Measurements from ENCODE around the gene TOB1.

The TOB1 gene

DNA sequence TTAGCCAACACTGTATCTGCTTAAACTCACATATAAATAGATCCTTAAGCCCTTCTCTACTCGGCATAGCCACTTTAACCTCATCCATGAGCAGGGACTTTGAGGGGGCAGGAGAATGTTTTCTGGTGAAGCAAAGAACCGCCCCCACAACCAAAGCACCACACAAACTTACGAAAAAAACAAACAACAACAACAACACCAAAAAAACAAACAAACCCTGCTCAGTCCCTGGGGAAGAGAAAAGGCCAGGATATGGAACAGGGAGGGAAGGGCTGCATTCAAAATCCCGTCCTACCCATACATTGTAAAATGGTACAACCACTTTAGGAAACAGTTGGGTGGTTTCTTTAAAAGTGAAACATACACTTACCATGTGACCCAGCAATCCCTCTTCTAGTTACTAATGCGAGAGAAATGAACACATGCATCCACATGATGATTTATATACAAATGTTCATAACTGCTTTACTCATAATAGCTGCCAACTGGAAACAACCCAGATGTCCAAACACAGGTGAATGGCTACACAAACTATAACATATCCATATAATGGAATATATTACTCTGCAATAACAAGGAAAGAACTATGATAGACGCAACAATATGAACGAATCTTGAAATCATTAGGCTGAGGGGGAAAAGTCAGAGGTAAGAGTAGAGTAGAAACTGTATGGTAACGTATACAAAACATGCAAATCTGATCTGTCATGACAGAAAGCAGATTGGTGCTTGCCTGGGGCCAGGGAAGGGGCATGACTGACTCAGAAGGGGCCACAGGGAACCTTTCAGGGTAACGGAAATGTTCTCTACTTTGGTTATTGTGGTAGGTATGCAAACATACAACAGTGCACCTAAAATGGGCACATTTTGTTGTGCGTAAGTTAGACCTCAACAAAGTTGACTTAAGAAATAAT, 37.7 kb upstream of the TOB1 start:
- no peak for DNase-seq (ENCODE audit: extremely low read depth, low read depth)
- TF ChIP-seq, protein P1, sequence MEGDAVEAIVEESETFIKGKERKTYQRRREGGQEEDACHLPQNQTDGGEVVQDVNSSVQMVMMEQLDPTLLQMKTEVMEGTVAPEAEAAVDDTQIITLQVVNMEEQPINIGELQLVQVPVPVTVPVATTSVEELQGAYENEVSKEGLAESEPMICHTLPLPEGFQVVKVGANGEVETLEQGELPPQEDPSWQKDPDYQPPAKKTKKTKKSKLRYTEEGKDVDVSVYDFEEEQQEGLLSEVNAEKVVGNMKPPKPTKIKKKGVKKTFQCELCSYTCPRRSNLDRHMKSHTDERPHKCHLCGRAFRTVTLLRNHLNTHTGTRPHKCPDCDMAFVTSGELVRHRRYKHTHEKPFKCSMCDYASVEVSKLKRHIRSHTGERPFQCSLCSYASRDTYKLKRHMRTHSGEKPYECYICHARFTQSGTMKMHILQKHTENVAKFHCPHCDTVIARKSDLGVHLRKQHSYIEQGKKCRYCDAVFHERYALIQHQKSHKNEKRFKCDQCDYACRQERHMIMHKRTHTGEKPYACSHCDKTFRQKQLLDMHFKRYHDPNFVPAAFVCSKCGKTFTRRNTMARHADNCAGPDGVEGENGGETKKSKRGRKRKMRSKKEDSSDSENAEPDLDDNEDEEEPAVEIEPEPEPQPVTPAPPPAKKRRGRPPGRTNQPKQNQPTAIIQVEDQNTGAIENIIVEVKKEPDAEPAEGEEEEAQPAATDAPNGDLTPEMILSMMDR (IDR thresholded peaks at IDR 0.05; ENCODE audit: low read depth, low read length, missing control alignments), result no peak
- H3K4me3 ChIP-seq (replicated peaks; ENCODE audit: low read depth, low read length), result no peak overlapping the region

DNA sequence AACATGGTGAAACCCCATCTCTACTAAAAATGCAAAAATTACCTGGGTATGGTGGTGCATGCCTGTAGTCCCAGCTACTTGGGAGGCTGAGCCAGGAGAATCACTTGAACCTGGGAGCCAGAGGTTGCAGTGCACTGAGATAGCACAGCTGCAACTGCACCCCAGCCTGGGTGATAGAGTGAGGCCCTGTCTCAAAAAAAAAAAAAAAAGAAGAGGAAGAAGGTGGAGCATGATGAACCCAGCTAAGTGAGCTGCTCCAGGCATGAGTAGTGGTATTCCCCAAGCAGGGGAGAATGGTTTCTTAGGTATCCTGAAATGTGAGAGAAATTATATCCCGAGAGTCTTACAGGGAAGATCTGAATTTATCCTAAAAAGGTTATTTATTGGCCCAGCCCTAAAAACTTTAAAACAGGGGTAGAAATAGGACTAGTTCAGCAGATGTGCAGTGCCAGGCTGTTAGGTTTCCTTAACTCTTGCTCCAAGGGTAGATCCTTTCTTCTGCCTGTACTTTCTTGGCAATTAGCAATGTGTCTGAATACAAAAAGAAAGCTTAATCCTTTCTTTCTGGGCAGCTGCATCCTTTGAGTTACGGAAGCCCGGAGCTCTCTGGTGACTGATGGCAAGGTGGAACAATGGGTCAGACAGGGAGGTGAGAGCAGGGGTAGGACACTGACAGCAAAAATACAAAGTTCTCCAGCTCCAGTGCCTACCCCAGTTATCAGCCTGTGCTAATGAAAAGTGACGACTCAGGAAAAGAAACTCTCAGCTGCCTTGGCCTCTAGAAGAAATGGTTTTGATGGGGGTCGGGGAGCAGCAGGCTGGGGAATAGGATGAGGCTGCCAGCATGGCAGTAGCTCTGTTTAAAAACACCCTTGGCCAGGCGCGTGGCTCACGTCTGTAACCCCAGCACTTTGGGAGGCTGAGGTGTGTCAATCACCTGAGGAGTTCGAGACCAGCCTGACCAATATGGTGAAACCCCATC, 36.5 kb upstream of the TOB1 start:
- TF ChIP-seq, protein P1 (IDR thresholded peaks at IDR 0.05; ENCODE audit: low read depth, low read length, missing control alignments), result no peak

DNA sequence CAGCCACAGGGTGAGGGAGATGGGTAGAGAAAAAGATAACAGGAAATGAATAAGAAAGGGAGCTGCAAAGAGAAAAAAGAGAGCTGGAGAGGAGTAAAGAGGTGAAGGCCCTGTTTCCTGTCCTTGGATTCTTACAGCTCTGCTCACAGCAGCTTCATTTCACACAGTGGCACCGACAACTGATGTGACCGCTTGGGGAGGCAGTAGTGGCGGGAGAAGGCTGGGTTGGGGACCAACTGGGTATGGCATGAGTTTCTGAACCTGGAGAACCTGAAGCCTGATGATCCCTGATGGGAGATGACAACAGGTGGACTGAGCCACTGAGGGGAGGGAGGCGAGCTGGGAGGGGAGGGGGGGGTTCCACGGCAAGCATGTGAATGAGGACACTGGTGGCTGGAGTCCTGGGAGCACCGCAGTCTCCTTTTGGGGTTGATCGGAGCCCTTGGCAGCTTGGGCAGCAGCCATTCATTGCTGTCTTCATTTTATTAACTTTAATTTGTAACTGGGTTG, 34.3 kb upstream of the TOB1 start:
- H3K4me3 ChIP-seq (replicated peaks; ENCODE audit: low read depth, low read length), result no peak overlapping the region
- no peak for DNase-seq (ENCODE audit: extremely low read depth, low read depth)
- TF ChIP-seq, protein P1 (IDR thresholded peaks at IDR 0.05; ENCODE audit: low read depth, low read length, missing control alignments), result no peak

More for the DNA sequence above, 36.5 kb upstream of the TOB1 start:
- no peak for DNase-seq (ENCODE audit: extremely low read depth, low read depth)
- no peak overlapping the region for H3K4me3 ChIP-seq (replicated peaks; ENCODE audit: low read depth, low read length)

DNA sequence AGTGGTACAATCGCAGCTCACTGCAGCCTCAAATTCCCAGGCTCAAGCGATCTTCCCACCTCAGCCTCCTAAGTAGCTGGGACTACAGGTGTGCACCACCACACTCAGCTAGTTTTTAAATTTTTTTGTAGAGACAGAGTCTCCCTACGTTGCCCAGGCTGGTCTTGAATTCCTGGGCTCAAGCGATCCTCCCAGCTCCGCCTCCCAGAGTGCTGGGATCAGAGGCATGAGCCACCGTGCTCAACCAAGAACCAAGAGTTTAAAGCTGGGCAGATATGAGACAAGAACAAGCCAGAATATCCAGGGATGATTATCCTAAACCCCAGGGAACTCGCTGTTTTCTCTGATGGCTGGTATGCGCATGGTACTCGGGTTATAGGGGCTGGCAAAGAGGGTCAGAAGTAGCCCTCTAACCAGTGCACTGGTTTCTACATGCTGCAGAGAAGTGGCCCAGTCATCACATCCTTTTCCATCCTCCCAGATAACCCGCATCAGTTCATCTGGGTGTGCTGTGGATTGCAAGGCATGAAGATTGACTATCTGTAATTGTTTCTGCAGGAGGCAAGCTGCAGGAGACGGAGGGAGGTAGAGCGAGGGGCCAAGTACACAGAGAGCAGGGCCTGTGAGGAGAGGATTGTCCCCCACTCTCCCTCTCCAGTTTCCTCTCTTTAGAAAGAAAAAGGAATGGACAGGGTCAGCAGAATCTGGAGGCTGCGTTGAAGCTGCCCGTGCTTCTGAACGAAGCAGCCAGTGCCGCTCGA, 33.6 kb upstream of the TOB1 start:
- H3K4me3 ChIP-seq (replicated peaks; ENCODE audit: low read depth, low read length), result no peak overlapping the region
- TF ChIP-seq, protein P1 (IDR thresholded peaks at IDR 0.05; ENCODE audit: low read depth, low read length, missing control alignments), result no peak
- DNase-seq (ENCODE audit: extremely low read depth, low read depth), result no peak

DNA sequence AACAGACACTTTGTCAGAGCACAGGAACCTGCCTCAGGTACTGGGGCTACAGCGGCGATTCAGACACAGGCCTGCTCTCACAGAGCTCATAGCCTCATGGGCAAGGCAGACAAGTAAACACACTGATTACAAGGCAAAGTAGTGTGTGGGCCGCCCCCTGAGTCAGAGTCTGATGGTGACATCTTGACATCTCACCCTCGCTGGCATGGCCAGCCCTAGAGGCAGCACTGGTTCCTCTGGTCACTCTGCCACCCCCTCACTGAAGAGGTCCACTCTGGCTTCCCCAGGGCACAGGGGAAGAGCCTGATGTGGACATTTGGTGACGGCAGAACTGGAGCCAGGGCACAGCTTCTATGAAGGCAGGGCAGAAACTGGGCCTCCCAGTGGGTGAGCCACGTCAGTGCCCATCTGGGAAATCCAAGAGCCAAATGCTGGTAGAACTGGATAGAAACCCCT, 32.9 kb upstream of the TOB1 start:
- no peak for DNase-seq (ENCODE audit: extremely low read depth, low read depth)
- H3K4me3 ChIP-seq (replicated peaks; ENCODE audit: low read depth, low read length), result no peak overlapping the region
- TF ChIP-seq, protein P1 (IDR thresholded peaks at IDR 0.05; ENCODE audit: low read depth, low read length, missing control alignments), result no peak
